Ureter (tissue), 1 donor: ENCODE data around the gene KDM1B. TPM values are rescaled to one million over a fixed set of nuclear protein-coding genes. Genes with fewer than 3 reads are reported as not detected.

ENCODE experiments used
- DNase-seq: peaks from one replicate; pipeline ENCODE4 v3.0.0-alpha.2; 2020; ENCODE audit warnings: low spot score
- total RNA-seq: library from RNA; stranded (reverse); gene quantifications from one replicate; pipeline ENCODE4 v1.2.4, GENCODE V29; 2023
- donor health status: DM: yes; HTN: yes; CAD: no.

The KDM1B gene
- total RNA-seq, 1 donor from 2014 or later = 18.8 TPM

GRCh38 chr6:18263418-18264218 lies 108.4 kb downstream of the KDM1B start:
- DNase-seq = no peak

- peak; percentile 89 for DNase-seq
Measured at GRCh38 chr6:18264219-18264922, 109.1 kb downstream of the KDM1B start, which contains the start of gene DEK. Gene DEK, minus strand, starts transcription at chr6:18264530. Its CDS starts 543 bp downstream, at chr6:18263987.

- DNase-seq = no peak
Measured at GRCh38 chr6:18264923-18265377, 109.7 kb downstream of the KDM1B start.

DNA sequence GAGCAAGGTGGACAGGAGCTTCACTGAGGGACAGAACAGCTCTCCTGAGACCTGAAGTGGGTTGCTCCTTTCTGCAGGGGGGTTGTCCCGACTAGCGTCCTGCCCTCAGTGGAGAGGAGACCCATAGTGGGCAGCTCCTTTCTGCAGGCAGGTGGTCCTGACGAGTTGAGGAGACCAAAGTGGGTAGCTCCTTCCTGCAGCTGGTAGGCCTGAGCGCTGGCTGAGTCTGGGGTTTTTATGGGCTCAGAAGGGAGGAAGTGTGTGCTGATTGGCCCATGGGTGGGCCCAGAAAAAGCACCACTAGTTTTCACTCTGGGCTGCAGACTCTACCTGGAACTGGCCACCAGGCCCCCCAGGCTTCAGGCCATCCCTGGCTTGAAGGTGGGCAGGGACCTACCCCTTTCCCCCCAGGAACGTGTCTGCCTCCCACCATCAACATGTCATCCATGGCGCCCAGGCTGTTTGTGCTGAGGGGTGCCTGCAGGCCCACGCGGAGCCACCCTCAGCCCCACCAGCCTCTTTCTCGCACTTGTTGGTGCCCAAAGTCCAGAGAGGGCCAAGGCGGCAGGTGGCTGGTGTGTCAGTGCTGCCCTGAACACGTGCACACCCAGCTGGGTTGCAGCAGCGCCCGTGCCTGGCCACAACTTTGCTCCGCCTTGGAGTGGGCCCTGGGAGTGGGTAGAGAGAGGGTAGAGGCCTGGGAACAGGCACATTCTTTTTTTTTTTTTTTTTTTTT lies 110.7 kb downstream of the KDM1B start:
- DNase-seq = no peak

- no peak for DNase-seq
Measured at GRCh38 chr6:18266523-18266912, 111.3 kb downstream of the KDM1B start.

DNA sequence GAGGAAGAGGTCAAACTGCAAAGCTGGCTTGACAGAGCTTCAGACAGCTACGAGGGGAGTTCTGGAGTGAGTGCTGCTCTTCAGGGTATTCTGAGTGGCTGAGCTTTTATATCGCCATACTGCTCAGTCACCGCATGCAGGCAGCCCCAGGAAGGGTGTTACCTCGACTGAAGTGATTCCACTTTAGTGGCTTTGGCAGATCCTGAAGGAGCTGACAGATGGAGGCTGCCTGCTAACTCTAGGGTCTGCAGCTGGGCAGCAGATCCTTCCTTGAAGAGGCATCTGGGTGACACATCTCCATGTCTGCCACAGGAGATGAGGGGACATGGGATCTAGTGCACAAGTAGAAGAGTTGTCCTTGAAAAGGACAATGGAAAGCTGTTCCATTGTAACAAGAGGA lies 112.8 kb downstream of the KDM1B start:
- DNase-seq = no peak

GRCh38 chr6:18269253-18269652 lies 114.0 kb downstream of the KDM1B start:
- no peak for DNase-seq

DNA sequence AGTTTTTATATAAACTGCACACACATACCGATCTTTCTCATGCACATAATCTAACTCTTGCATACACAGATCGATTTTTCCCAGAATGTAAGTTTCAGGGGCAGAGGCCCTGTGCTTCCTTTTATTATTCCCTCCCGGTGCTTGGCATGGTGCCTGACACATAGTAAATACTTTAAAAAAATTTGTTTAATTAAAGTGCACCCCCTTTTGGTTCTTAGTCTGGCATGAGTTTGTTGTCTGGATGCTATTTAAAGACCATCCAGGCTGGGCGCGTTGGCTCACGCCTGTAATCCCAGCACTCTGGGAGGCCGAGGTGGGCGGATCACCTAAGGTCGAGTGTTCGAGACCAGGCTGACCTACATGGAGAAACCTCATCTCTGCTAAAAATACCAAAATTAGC lies 114.5 kb downstream of the KDM1B start:
- DNase-seq = no peak

- DNase-seq = no peak
Measured at GRCh38 chr6:18270216-18270615, 115.0 kb downstream of the KDM1B start.

Other genes starting within 250 kb of the KDM1B start
- 57.7 TPM for gene KIF13A, start 167.8 kb upstream of the KDM1B start, total RNA-seq
- gene NHLRC1, start 32.7 kb upstream of the KDM1B start, total RNA-seq = 4.1 TPM
- gene TPMT, start 345 bp upstream of the KDM1B start, total RNA-seq = 9.5 TPM
- 66.2 TPM for gene DEK, start 109.1 kb downstream of the KDM1B start, total RNA-seq
- gene RNF144B, start 231.9 kb downstream of the KDM1B start, total RNA-seq = 34.0 TPM